ENCODE measurements around the gene ATG10. TPM values are rescaled to one million over a fixed set of nuclear protein-coding genes. Genes with fewer than 3 reads are reported as not detected.

Gene ATG10
- total and polyA plus RNA-seq, 2 of the 13 experiments (the other 11 are each of a cell fraction or from before 2014, with no cell fraction given): 2.0 to 5.7 TPM

GRCh38 chr5:81971712-81972491 is at the start of gene ATG10 (continued):
- peak; percentile 76; the same call in 1 of the 2 replicates for TF ChIP-seq ZNF784 (CRISPR knock-in tag; IDR thresholded peaks at IDR 0.05; ENCODE audit: borderline replicate concordance)
- no peak for TF ChIP-seq THYN1 (CRISPR knock-in tag; IDR thresholded peaks at IDR 0.05; ENCODE audit: borderline replicate concordance, low read depth)
- TF ChIP-seq MTA3 (CRISPR knock-in tag; IDR thresholded peaks at IDR 0.05): no peak
- peak; percentile 73; the same call in 1 of the 2 replicates for TF ChIP-seq TFDP1 (CRISPR knock-in tag; IDR thresholded peaks at IDR 0.05; ENCODE audit: borderline replicate concordance)
- no peak for TF ChIP-seq HIC2 (CRISPR knock-in tag; IDR thresholded peaks at IDR 0.05; ENCODE audit: low read depth)
- no peak for TF ChIP-seq ZNF180 (CRISPR knock-in tag; IDR thresholded peaks at IDR 0.05; ENCODE audit: borderline replicate concordance, low read depth)
- no peak for TF ChIP-seq ZSCAN30 (CRISPR knock-in tag; IDR thresholded peaks at IDR 0.05)
- peak; percentile 58; the same call in 1 of the 2 replicates for TF ChIP-seq ZNF766 (CRISPR knock-in tag; IDR thresholded peaks at IDR 0.05; ENCODE audit: borderline replicate concordance)
- no peak; the same call in 1 of the 2 replicates for TF ChIP-seq MED1 (CRISPR knock-in tag; IDR thresholded peaks at IDR 0.05)
- 0 out of 2 replicates have a peak, but pooled peaks have one; percentile 86 for TF ChIP-seq FOXO4 (CRISPR knock-in tag; conservative IDR thresholded peaks at IDR 0.05)
- TF ChIP-seq ZNF256 (CRISPR knock-in tag; conservative IDR thresholded peaks at IDR 0.05): no peak
- peak; percentile 92 for TF ChIP-seq TBX2 (CRISPR knock-in tag; IDR thresholded peaks at IDR 0.05; ENCODE audit: borderline replicate concordance)
- no peak for TF ChIP-seq MAFF (IDR thresholded peaks at IDR 0.05; ENCODE audit: low read depth, low read length)
- no peak for TF ChIP-seq ZNF326 (CRISPR knock-in tag; IDR thresholded peaks at IDR 0.05; ENCODE audit: borderline replicate concordance)
- no peak for TF ChIP-seq CEBPB (IDR thresholded peaks at IDR 0.05; ENCODE audit: borderline replicate concordance, low read depth, low read length)
- TF ChIP-seq ZNF282 (IDR thresholded peaks at IDR 0.05; ENCODE audit: partially characterized antibody): no peak
- TF ChIP-seq FOXA3 (CRISPR knock-in tag; IDR thresholded peaks at IDR 0.05): peak; percentile 28; the same call in 1 of the 2 replicates
- no peak for TF ChIP-seq RBAK (CRISPR knock-in tag; IDR thresholded peaks at IDR 0.05)
- peak; percentile 78; the same call in 1 of the 2 replicates for TF ChIP-seq ZHX1 (CRISPR knock-in tag; IDR thresholded peaks at IDR 0.05; ENCODE audit: low read depth)
- TF ChIP-seq ZFP37 (CRISPR knock-in tag; IDR thresholded peaks at IDR 0.05; ENCODE audit: borderline replicate concordance): no peak
- no peak for TF ChIP-seq ZNF253 (CRISPR knock-in tag; IDR thresholded peaks at IDR 0.05; ENCODE audit: borderline replicate concordance)
